ENCODE measurements around the gene RAI14. TPM values are rescaled to one million over a fixed set of nuclear protein-coding genes. Genes with fewer than 3 reads are reported as not detected.
"Not testable (repeated sequence)": the region's sequence is repeated elsewhere in the genome, so short reads cannot be mapped to it uniquely, and the experiment has no call there.

The RAI14 gene
- total RNA-seq, 1 donor from 2014 or later = 30.7 TPM

DNA sequence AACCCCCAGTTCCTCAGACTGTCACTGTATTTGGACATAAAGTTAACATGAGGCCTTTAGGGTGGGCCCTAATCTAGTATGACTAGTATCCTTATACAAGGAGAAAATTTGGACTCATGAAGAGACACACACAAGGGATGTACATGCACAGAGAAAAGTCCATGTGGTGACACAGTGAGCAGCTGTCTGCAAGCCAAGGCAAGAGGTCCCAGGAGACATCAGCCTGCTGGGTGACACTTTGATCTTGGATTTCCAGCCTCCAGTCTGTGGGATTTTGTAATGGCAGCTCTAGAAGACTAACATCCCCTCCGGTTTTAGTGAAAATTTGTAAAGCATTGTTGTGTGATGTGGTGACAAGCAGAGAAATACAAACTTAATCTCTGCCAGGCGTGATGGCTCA is 66.1 kb downstream of the RAI14 start:
- Histone ChIP-seq H3K4me3 (no peak overlapping the region), H3K27me3 (no peaks in the 10 kb centered on the region), H3K4me1 (peaks cover 5% of the 10 kb centered on the region), H3K27ac (no peak overlapping the region), H3K9me3 (no peaks in the 10 kb centered on the region), H3K36me3 (no peaks in the 10 kb centered on the region)
- DNase-seq (ENCODE audit: extremely low spot score in 2 of 2) = no peak
- intact Hi-C loops (cut with DNase I) = no loop called here
- TF ChIP-seq POLR2AphosphoS5 (IDR thresholded peaks at IDR 0.05; ENCODE audit: insufficient read depth in 1 of 2, low read depth in 1 of 2) = no peak
- no peak for TF ChIP-seq POLR2A (IDR thresholded peaks at IDR 0.05)
- TF ChIP-seq, protein P1, sequence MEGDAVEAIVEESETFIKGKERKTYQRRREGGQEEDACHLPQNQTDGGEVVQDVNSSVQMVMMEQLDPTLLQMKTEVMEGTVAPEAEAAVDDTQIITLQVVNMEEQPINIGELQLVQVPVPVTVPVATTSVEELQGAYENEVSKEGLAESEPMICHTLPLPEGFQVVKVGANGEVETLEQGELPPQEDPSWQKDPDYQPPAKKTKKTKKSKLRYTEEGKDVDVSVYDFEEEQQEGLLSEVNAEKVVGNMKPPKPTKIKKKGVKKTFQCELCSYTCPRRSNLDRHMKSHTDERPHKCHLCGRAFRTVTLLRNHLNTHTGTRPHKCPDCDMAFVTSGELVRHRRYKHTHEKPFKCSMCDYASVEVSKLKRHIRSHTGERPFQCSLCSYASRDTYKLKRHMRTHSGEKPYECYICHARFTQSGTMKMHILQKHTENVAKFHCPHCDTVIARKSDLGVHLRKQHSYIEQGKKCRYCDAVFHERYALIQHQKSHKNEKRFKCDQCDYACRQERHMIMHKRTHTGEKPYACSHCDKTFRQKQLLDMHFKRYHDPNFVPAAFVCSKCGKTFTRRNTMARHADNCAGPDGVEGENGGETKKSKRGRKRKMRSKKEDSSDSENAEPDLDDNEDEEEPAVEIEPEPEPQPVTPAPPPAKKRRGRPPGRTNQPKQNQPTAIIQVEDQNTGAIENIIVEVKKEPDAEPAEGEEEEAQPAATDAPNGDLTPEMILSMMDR (IDR thresholded peaks at IDR 0.05) = no peak

DNA sequence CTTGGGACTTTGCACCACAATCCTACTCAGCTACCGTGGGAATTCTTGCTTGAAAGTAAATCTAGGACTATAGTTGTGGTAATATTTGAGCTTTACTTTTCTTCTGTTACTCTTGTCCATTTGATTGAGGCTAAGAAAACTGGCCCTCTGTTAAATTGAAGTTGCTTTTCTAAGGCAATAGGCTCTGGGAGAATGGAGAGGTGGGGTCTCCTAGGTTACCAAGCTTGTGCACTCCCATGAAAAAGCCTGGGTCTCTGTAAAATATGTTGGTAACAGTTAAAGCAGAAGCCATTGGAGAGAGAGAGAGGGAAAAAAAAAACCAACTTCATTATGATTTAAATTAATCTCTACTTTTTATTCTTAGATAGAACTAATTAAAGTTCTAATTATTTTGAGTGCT is 68.6 kb downstream of the RAI14 start:
- intact Hi-C loops (cut with DNase I) = no loop called here
- no peak overlapping the region for H3K27ac ChIP-seq
- H3K36me3 ChIP-seq = no peaks in the 10 kb centered on the region

GRCh38 chr5:34727166-34727749 is 71.1 kb downstream of the RAI14 start:
- intact Hi-C loops (cut with DNase I); H3K27ac ChIP-seq; H3K4me1 ChIP-seq; H3K36me3 ChIP-seq; H3K9me3 ChIP-seq; H3K4me3 ChIP-seq; DNase-seq (ENCODE audit: extremely low spot score in 2 of 2); H3K27me3 ChIP-seq: not testable (repeated sequence)

More for the DNA sequence above, 68.6 kb downstream of the RAI14 start:
- no peaks in the 10 kb centered on the region for H3K9me3 ChIP-seq
- TF ChIP-seq POLR2AphosphoS5 (IDR thresholded peaks at IDR 0.05; ENCODE audit: insufficient read depth in 1 of 2, low read depth in 1 of 2) (no peak), POLR2A (IDR thresholded peaks at IDR 0.05) (no peak)
- TF ChIP-seq, protein P1 (IDR thresholded peaks at IDR 0.05) = no peak
- no peak for DNase-seq (ENCODE audit: extremely low spot score in 2 of 2)
- H3K4me3 ChIP-seq = no peak overlapping the region
- H3K4me1 ChIP-seq = no peaks in the 10 kb centered on the region
- H3K27me3 ChIP-seq = no peaks in the 10 kb centered on the region

GRCh38 chr5:34728236-34728635 is 72.1 kb downstream of the RAI14 start:
- intact Hi-C loops (cut with DNase I) = no loop called here
- Histone ChIP-seq H3K36me3 (no peaks in the 10 kb centered on the region), H3K4me1 (no peaks in the 10 kb centered on the region), H3K27ac (no peak overlapping the region), H3K27me3 (no peaks in the 10 kb centered on the region), H3K4me3 (no peak overlapping the region), H3K9me3 (no peaks in the 10 kb centered on the region)
- no peak for DNase-seq (ENCODE audit: extremely low spot score in 2 of 2)
- no peak for TF ChIP-seq POLR2AphosphoS5 (IDR thresholded peaks at IDR 0.05; ENCODE audit: insufficient read depth in 1 of 2, low read depth in 1 of 2)
- TF ChIP-seq, protein P1 (IDR thresholded peaks at IDR 0.05) = no peak
- no peak for TF ChIP-seq POLR2A (IDR thresholded peaks at IDR 0.05)

DNA sequence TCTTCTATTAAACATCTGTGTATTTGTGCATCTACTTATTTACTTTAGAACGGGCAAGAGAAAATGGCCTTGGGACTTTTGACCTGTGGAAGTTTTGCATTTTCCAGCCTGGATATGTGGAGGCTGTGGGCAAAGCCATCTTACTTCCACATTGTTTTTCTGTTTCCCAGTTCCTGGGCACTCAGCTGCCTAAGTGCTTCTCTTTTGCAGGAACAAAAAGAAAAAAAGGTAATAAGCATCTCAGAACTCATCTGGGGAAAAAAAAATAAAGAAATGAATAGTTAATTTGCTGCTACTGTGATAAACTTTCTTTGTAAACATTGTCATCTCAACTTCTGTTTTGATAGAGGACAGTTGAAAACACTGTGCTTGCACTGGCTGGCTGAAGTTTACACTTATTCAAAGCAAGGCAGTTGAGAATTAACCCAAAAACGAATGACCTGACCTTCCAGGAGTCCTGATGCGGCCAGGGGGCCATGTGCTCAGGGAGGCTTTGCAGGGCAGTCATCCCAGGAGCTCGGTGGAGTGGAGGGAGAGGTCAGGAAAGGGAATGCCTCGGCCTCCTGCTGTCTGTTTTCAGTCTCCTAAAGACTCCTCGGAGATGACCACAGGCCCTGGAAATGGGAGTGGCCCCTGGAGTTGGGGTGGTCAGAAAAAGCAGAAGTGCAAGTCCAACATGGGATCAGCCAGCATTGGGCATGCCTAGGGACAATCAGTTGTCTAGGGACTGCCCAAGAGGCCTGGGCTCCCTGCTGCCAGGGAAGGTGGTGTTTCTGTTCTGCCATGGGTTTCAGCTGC is 75.5 kb downstream of the RAI14 start:
- Histone ChIP-seq H3K27ac (no peak overlapping the region), H3K9me3 (no peaks in the 10 kb centered on the region), H3K4me1 (peaks cover 4% of the 10 kb centered on the region), H3K4me3 (no peak overlapping the region), H3K27me3 (no peaks in the 10 kb centered on the region), H3K36me3 (no peaks in the 10 kb centered on the region)
- intact Hi-C loops (cut with DNase I) = no loop called here
- no peak for DNase-seq (ENCODE audit: extremely low spot score in 2 of 2)
- TF ChIP-seq, protein P1 (IDR thresholded peaks at IDR 0.05) = no peak
- TF ChIP-seq POLR2A (IDR thresholded peaks at IDR 0.05) = no peak
- no peak for TF ChIP-seq POLR2AphosphoS5 (IDR thresholded peaks at IDR 0.05; ENCODE audit: insufficient read depth in 1 of 2, low read depth in 1 of 2)

Measured in vagina (tissue), 2 donors.